Upper lobe of right lung (tissue), 1 donor: ENCODE measurements around the gene VAPA. TPM values are rescaled to one million over a fixed set of nuclear protein-coding genes. Genes with fewer than 3 reads are reported as not detected.

Experiments used
- ATAC-seq: fragments of 200-7000 bp; cut with Tn5 transposase; one replicate; pipeline ENCODE4 v1.9.1; 2020; ENCODE audit warnings: mild to moderate bottlenecking, moderate library complexity
- DNase-seq: peaks from one replicate; pipeline ENCODE4 v3.0.0-alpha.2; 2020
- H3K27ac ChIP-seq: fragments of 200-600 bp; one replicate; pipeline ENCODE4 v1.8.0; 2022
- H3K27me3 ChIP-seq: fragments of 200-600 bp; one replicate; pipeline ENCODE4 v1.8.0; 2022; ENCODE audit warnings: mild to moderate bottlenecking
- H3K36me3 ChIP-seq: fragments of 200-600 bp; one replicate; pipeline ENCODE4 v1.8.0; 2022
- H3K4me1 ChIP-seq: fragments of 200-600 bp; one replicate; pipeline ENCODE4 v1.8.0; 2022
- H3K4me3 ChIP-seq: fragments of 200-600 bp; one replicate; pipeline ENCODE4 v1.8.0; 2022; ENCODE audit warnings: mild to moderate bottlenecking
- H3K9me3 ChIP-seq: fragments of 200-600 bp; one replicate; pipeline ENCODE4 v1.8.0; 2022
- CTCF ChIP-seq: fragments of 200-600 bp; IDR thresholded peaks from one replicate; pipeline ENCODE4 v1.8.0; 2022; ENCODE audit warnings: antibody characterized with exemption
- intact Hi-C: fragments of 100-400 bp; cut with DNase I; formaldehyde crosslinking; loops from one replicate; pipeline ENCODE4 v1.11.0; 2022
- total RNA-seq: library from RNA; stranded (reverse); fragmentation: NEBNext Ultra II Directional; extraction: Animal tissue kit (Norgen Biotek cat#: 25700); gene quantifications from one replicate; pipeline ENCODE4 v1.2.1, GENCODE V29; 2021
- donor health status: DM: no; HTN: yes; CAD: no; lungs with severe emphysema.

Gene VAPA
- total RNA-seq, 1 donor from 2014 or later = 225 TPM

- no peaks in the 10 kb centered on the region for H3K27me3 ChIP-seq
- H3K4me3 ChIP-seq = peak overlapping the region; percentile 90
- peak overlapping the region; percentile 98 for H3K27ac ChIP-seq
- DNase-seq (no peak), ATAC-seq (no peak)
- no peak for TF ChIP-seq CTCF
- peaks cover 16% of the 10 kb centered on the region for H3K4me1 ChIP-seq
- no peaks in the 10 kb centered on the region for H3K9me3 ChIP-seq
- intact Hi-C loops = no loop called here
- no peaks in the 10 kb centered on the region for H3K36me3 ChIP-seq
Measured at GRCh38 chr18:9913151-9913525, 678 bp upstream of the VAPA start.

- Histone ChIP-seq H3K9me3 (no peaks in the 10 kb centered on the region), H3K27me3 (no peaks in the 10 kb centered on the region), H3K4me3 (peak overlapping the region; percentile 90), H3K27ac (peak overlapping the region; percentile 98), H3K36me3 (no peaks in the 10 kb centered on the region), H3K4me1 (peaks cover 27% of the 10 kb centered on the region)
- no peak for DNase-seq
- TF ChIP-seq CTCF = no peak
- intact Hi-C loops = no loop called here
- ATAC-seq = no peak
Measured at GRCh38 chr18:9914334-9914583, 443 bp downstream of the VAPA start.

GRCh38 chr18:9914584-9915290 lies 921 bp downstream of the VAPA start:
- ATAC-seq (peak; percentile 54), DNase-seq (peak; percentile 92)
- intact Hi-C loops = no loop called here
- Histone ChIP-seq H3K36me3 (no peaks in the 10 kb centered on the region), H3K4me1 (peaks cover 32% of the 10 kb centered on the region), H3K27ac (peak overlapping the region; percentile 98), H3K4me3 (peak overlapping the region; percentile 90), H3K27me3 (no peaks in the 10 kb centered on the region), H3K9me3 (no peaks in the 10 kb centered on the region)
- TF ChIP-seq CTCF = no peak

GRCh38 chr18:9915291-9916076 lies 1.7 kb downstream of the VAPA start:
- Histone ChIP-seq H3K27me3 (no peaks in the 10 kb centered on the region), H3K9me3 (no peaks in the 10 kb centered on the region), H3K4me1 (peaks cover 37% of the 10 kb centered on the region), H3K36me3 (no peaks in the 10 kb centered on the region), H3K27ac (peak overlapping the region; percentile 98), H3K4me3 (peak overlapping the region; percentile 90)
- intact Hi-C loops = no loop called here
- no peak for TF ChIP-seq CTCF
- DNase-seq (no peak), ATAC-seq (no peak)

- Histone ChIP-seq H3K4me1 (peaks cover 44% of the 10 kb centered on the region), H3K4me3 (peak overlapping the region; percentile 90), H3K27me3 (no peaks in the 10 kb centered on the region), H3K27ac (peak overlapping the region; percentile 98), H3K9me3 (no peaks in the 10 kb centered on the region), H3K36me3 (no peaks in the 10 kb centered on the region)
- DNase-seq (no peak), ATAC-seq (no peak)
- no peak for TF ChIP-seq CTCF
- intact Hi-C loops = no loop called here
Measured at GRCh38 chr18:9916077-9916639, 2.3 kb downstream of the VAPA start.
